ENCODE measurements around the gene DIP2A.
"Not testable (repeated sequence)": the region's sequence is repeated elsewhere in the genome, so short reads cannot be mapped to it uniquely, and the experiment has no call there.

GRCh38 chr21:46433116-46433515, 25.6 kb upstream of the DIP2A start:
- not testable (repeated sequence) for TF ChIP-seq ZBTB43 (CRISPR knock-in tag; conservative IDR thresholded peaks at IDR 0.05); NR2C2 (CRISPR knock-in tag; IDR thresholded peaks at IDR 0.05; ENCODE audit: borderline replicate concordance); ZNF598 (CRISPR knock-in tag; IDR thresholded peaks at IDR 0.05; ENCODE audit: borderline replicate concordance); ZNF274 (CRISPR knock-in tag; IDR thresholded peaks at IDR 0.05); IKZF5 (CRISPR knock-in tag; IDR thresholded peaks at IDR 0.05); CBX2 (IDR thresholded peaks at IDR 0.05; ENCODE audit: low read depth, low read length); CBX2 (CRISPR knock-in tag; IDR thresholded peaks at IDR 0.05; ENCODE audit: low read depth); SIN3A (IDR thresholded peaks at IDR 0.05; ENCODE audit: borderline replicate concordance, low read depth, low read length)

Data from HepG2 (cell line).